IMR-90 (cell line): ENCODE measurements around the gene CDKN3. TPM values are rescaled to one million over a fixed set of nuclear protein-coding genes. Genes with fewer than 3 reads are reported as not detected.

Experiments used
- ATAC-seq: fragments of 200-7000 bp; cut with Tn5 transposase; 2 replicates; pipeline ENCODE4 v1.9.1; 2020; ENCODE audit warnings: low read depth, mild to moderate bottlenecking, moderate library complexity
- BruUV-seq: library from RNA; stranded (reverse); fragments of 400-500 nt; replicated peaks from 2 replicates; lab custom pipeline; 2021; lab: Mats Ljungman, UMichigan
- CTCF ChIA-PET: fragments of 300-600 bp; formaldehyde crosslinking; extraction: SDS; loops from one replicate; lab custom pipeline; 2021; ENCODE audit warnings: antibody characterized with exemption; lab: Yijun Ruan, JAX
- POLR2A ChIA-PET: fragments of 300-600 bp; sonication (Branson Sonifier 250); formaldehyde crosslinking; loops from one replicate; lab custom pipeline; 2022; ENCODE audit warnings: antibody characterized with exemption; ENCODE audit not compliant: unreplicated experiment; lab: Charles Lee
- DNase-seq: peaks from one replicate; pipeline ENCODE4 v3.0.0; 2013
- H2AFZ ChIP-seq: replicated peaks from 2 replicates; pipeline ENCODE3; 2013; ENCODE audit warnings: low read length, mild to moderate bottlenecking; ENCODE audit not compliant: poor library complexity
- H2AK5ac ChIP-seq: 2 replicates; pipeline ENCODE4 v1.6.1; 2013; ENCODE audit warnings: low read depth, low read length, inconsistent platforms
- H2AK9ac ChIP-seq: replicated peaks from 2 replicates; pipeline ENCODE3; 2013; ENCODE audit warnings: mild to moderate bottlenecking, low read depth, low read length, moderate library complexity; ENCODE audit not compliant: poor library complexity
- H2BK120ac ChIP-seq: 2 replicates; pipeline ENCODE4 v1.6.1; 2013; ENCODE audit warnings: low read depth, low read length, inconsistent platforms
- H2BK15ac ChIP-seq: 3 replicates; pipeline ENCODE4 v1.6.1; 2013; ENCODE audit warnings: low read depth, low read length, inconsistent platforms
- H2BK20ac ChIP-seq: 2 replicates; pipeline ENCODE4 v1.6.1; 2013; ENCODE audit warnings: low read depth, mild to moderate bottlenecking, inconsistent platforms, low read length, moderate library complexity
- H2BK5ac ChIP-seq: 2 replicates; pipeline ENCODE4 v1.6.1; 2013; ENCODE audit warnings: mild to moderate bottlenecking, low read depth, low read length, inconsistent platforms; ENCODE audit not compliant: poor library complexity, severe bottlenecking
- H3K14ac ChIP-seq: replicated peaks from 2 replicates; pipeline ENCODE4 v1.6.1; 2013; ENCODE audit warnings: low read depth, low read length, inconsistent platforms
- H3K18ac ChIP-seq: 2 replicates; pipeline ENCODE4 v1.6.1; 2013; ENCODE audit warnings: low read depth, low read length, control low read depth
- H3K23ac ChIP-seq: 2 replicates; pipeline ENCODE4 v1.6.1; 2013; ENCODE audit warnings: low read depth, low read length, inconsistent platforms
- H3K27ac ChIP-seq: 2 replicates; pipeline ENCODE4 v1.5.1; 2013; ENCODE audit warnings: mild to moderate bottlenecking, control low read depth, low read length; ENCODE audit not compliant: insufficient read depth
- H3K27me3 ChIP-seq: 2 replicates; pipeline ENCODE4 v1.6.1; 2013; ENCODE audit warnings: low read length; ENCODE audit not compliant: control insufficient read depth, insufficient read depth
- H3K36me3 ChIP-seq: 2 replicates; pipeline ENCODE4 v1.6.1; 2013; ENCODE audit warnings: low read length, mixed read lengths; ENCODE audit not compliant: control insufficient read depth, insufficient read depth
- H3K4ac ChIP-seq: 2 replicates; pipeline ENCODE4 v1.6.1; 2013; ENCODE audit warnings: low read depth, low read length, inconsistent platforms
- H3K4me1 ChIP-seq: 2 replicates; pipeline ENCODE4 v1.6.1; 2013; ENCODE audit warnings: low read length, mixed read lengths; ENCODE audit not compliant: control insufficient read depth, insufficient read depth
- H3K4me2 ChIP-seq: 2 replicates; pipeline ENCODE4 v1.6.1; 2013; ENCODE audit warnings: low read depth, mild to moderate bottlenecking, control low read depth, low read length, moderate library complexity
- H3K4me3 ChIP-seq: 2 replicates; pipeline ENCODE4 v1.5.1; 2013; ENCODE audit warnings: low read depth, mild to moderate bottlenecking, control low read depth, low read length, moderate library complexity; ENCODE audit not compliant: insufficient read depth
- H3K56ac ChIP-seq: 2 replicates; pipeline ENCODE4 v1.6.1; 2013; ENCODE audit warnings: low read length, inconsistent platforms; ENCODE audit not compliant: insufficient read depth; ENCODE audit errors: extremely low read depth
- H3K79me1 ChIP-seq, 2 experiments: 2 replicates each; pipeline ENCODE4 v1.6.1; 2013; ENCODE audit warnings: low read length in 2 of 2, inconsistent platforms in 1 of 2, low read depth in 1 of 2
- H3K9ac ChIP-seq: 2 replicates; pipeline ENCODE4 v1.6.1; 2013; ENCODE audit warnings: low read depth, low read length, control low read depth
- H3K9me1 ChIP-seq: 2 replicates; pipeline ENCODE4 v1.6.1; 2013; ENCODE audit warnings: low read length, inconsistent platforms; ENCODE audit not compliant: insufficient read depth
- H3K9me3 ChIP-seq: 2 replicates; pipeline ENCODE4 v1.6.1; 2013; ENCODE audit warnings: low read length; ENCODE audit not compliant: control insufficient read depth, insufficient read depth
- H4K20me1 ChIP-seq: 2 replicates; pipeline ENCODE4 v1.6.1; 2013; ENCODE audit warnings: low read length, inconsistent platforms; ENCODE audit not compliant: insufficient read depth
- H4K5ac ChIP-seq: 2 replicates; pipeline ENCODE4 v1.6.1; 2013; ENCODE audit warnings: mild to moderate bottlenecking, low read depth, low read length, control low read depth
- H4K8ac ChIP-seq, 2 experiments: 2 replicates each; pipeline ENCODE4 v1.6.1; 2013; ENCODE audit warnings: low read depth in 2 of 2, low read length in 2 of 2, control low read depth in 1 of 2, inconsistent platforms in 1 of 2
- H4K91ac ChIP-seq: 2 replicates; pipeline ENCODE4 v1.6.1; 2013; ENCODE audit warnings: low read depth, low read length, inconsistent platforms; ENCODE audit not compliant: insufficient read depth
- BHLHE40 ChIP-seq: fragments of 150-350 bp; IDR thresholded peaks from 2 replicates; pipeline ENCODE4 v1.6.1; 2016; ENCODE audit warnings: mild to moderate bottlenecking, low read depth, low read length
- CEBPB ChIP-seq: IDR thresholded peaks from 2 replicates; pipeline ENCODE4 v1.6.1; 2012; ENCODE audit warnings: low read depth, low read length, improper control_type of control experiment
- CTCF ChIP-seq: conservative IDR thresholded peaks from 2 replicates; pipeline ENCODE4 v1.5.1; 2012; ENCODE audit warnings: mild to moderate bottlenecking, low read depth, low read length, improper control_type of control experiment
- FOS ChIP-seq: fragments of 150-350 bp; IDR thresholded peaks from 2 replicates; pipeline ENCODE4 v1.6.1; 2016; ENCODE audit warnings: low read depth, low read length
- MAFK ChIP-seq: IDR thresholded peaks from 2 replicates; pipeline ENCODE4 v1.6.1; 2012; ENCODE audit warnings: low read depth, low read length, improper control_type of control experiment
- MXI1 ChIP-seq: IDR thresholded peaks from 2 replicates; pipeline ENCODE4 v1.6.1; 2012; ENCODE audit warnings: low read depth, mild to moderate bottlenecking, low read length, moderate library complexity, borderline replicate concordance
- NFE2L2 ChIP-seq: fragments of 150-350 bp; IDR thresholded peaks from 2 replicates; pipeline ENCODE4 v1.6.1; 2016; ENCODE audit warnings: low read depth, mild to moderate bottlenecking, low read length
- RCOR1 ChIP-seq: IDR thresholded peaks from 2 replicates; pipeline ENCODE4 v1.6.1; 2012; ENCODE audit warnings: mild to moderate bottlenecking, low read length, improper control_type of control experiment; ENCODE audit not compliant: insufficient replicate concordance
- RFX5 ChIP-seq: IDR thresholded peaks from 2 replicates; pipeline ENCODE4 v1.8.0; 2012; ENCODE audit warnings: low read depth, mild to moderate bottlenecking, low read length, moderate library complexity
- SMC3 ChIP-seq: fragments of 150-350 bp; IDR thresholded peaks from 2 replicates; pipeline ENCODE4 v1.6.1; 2016; ENCODE audit warnings: low read depth, mild to moderate bottlenecking, antibody characterized with exemption, low read length, moderate library complexity
- USF2 ChIP-seq: fragments of 150-350 bp; IDR thresholded peaks from 2 replicates; pipeline ENCODE4 v1.6.1; 2017; ENCODE audit warnings: mild to moderate bottlenecking, antibody characterized with exemption, low read length, low read depth
- WGBS, 2 experiments: methylation state at CpG; one replicate each; pipeline versions ENCODE4 v1.1.5 to v1.1.7; 2013; ENCODE audit warnings: missing lambda C conversion rate in 2 of 2; ENCODE audit not compliant: insufficient read length in 1 of 2; ENCODE audit errors: extremely low coverage in 2 of 2; 5-methylcytosine and 5-hydroxymethylcytosine counted together
- dilution Hi-C: fragments of 300-500 bp; cut with HindIII; formaldehyde crosslinking; loops from one replicate; pipeline ENCODE4 v1.14.3; 2018; ENCODE audit warnings: low sequenced_read_pairs; ENCODE audit not compliant: unreplicated experiment
- in situ Hi-C: fragments of 300-500 bp; cut with MboI; formaldehyde crosslinking; loops from 3 replicates; pipeline ENCODE4 v1.14.3; 2019; ENCODE audit warnings: low sequenced_read_pairs, inconsistent platforms, mixed read lengths
- intact Hi-C: fragments of 100-400 bp; cut with micrococcal nuclease; formaldehyde crosslinking; loops from 2 replicates; pipeline ENCODE4 v1.10.0; 2022
- polyA plus RNA-seq, 3 experiments: library from polyadenylated mRNA; depleted of rRNA; stranded (reverse); fragments of >200 nt; gene quantifications; 2 replicates each; pipeline ENCODE4 v1.2.3, GENCODE V29; 2012; ENCODE audit warnings: low replicate concordance in 1 of 3
- total RNA-seq: library from RNA; depleted of rRNA; stranded (reverse); fragments of >200 nt; gene quantifications from 2 replicates; pipeline ENCODE4 v1.2.3, GENCODE V29; 2012

CDKN3 gene
- total and polyA plus RNA-seq, 2 of the 4 experiments (the other 2 are of a cell fraction), result 38.9 to 48.9 TPM

- ChIA-PET POLR2A (no interaction called here), CTCF (no interaction called here)
- Histone ChIP-seq H3K4me3 (no peak overlapping the region), H4K91ac (no peak overlapping the region), H4K8ac (no peak overlapping the region), H2BK20ac (no peak overlapping the region), H3K36me3 (no peaks in the 10 kb centered on the region), H2BK120ac (no peak overlapping the region), H4K20me1 (no peaks in the 10 kb centered on the region), H2AK5ac (no peak overlapping the region), H3K27ac (no peak overlapping the region), H4K5ac (no peak overlapping the region), H2BK15ac (no peak overlapping the region), H3K4me2 (no peak overlapping the region), H2AK9ac (no peak overlapping the region), H3K4ac (no peak overlapping the region), H3K79me1 (no peaks in the 10 kb centered on the region), H3K9me3 (no peaks in the 10 kb centered on the region; the same call in 1 of the 2 replicates), H3K18ac (no peak overlapping the region), H3K9ac (no peak overlapping the region), H3K4me1 (peaks cover 4% of the 10 kb centered on the region; the same call in 1 of the 2 replicates), H2AFZ (no peak overlapping the region), H3K56ac (no peak overlapping the region), H3K9me1 (peaks cover 5% of the 10 kb centered on the region; the same call in 1 of the 2 replicates), H3K27me3 (peaks cover 7% of the 10 kb centered on the region), H3K23ac (no peak overlapping the region), H3K14ac (no peak overlapping the region), H2BK5ac (no peak overlapping the region)
- TF ChIP-seq USF2, result no peak
- TF ChIP-seq RCOR1, result no peak
- no peak for TF ChIP-seq NFE2L2
- no peak for TF ChIP-seq CEBPB
- no peak for TF ChIP-seq MXI1
- TF ChIP-seq MAFK, result no peak
- no peak for TF ChIP-seq BHLHE40
- TF ChIP-seq SMC3, result no peak
- no peak for TF ChIP-seq CTCF
- no peak for TF ChIP-seq RFX5
- TF ChIP-seq FOS, result no peak
- BruUV-seq, result no TSS peak
- ATAC-seq (no peak), DNase-seq (no peak)
- WGBS, 2 experiments, result no CpG with 5 or more reads among the region's 1 CpG
- dilution Hi-C loops (no loop called here), intact Hi-C loops (no loop called here), in situ Hi-C loops (no loop called here)
Measured at GRCh38 chr14:54360667-54361066, 36.1 kb upstream of the CDKN3 start.
